CD4-positive, alpha-beta T cell (primary cell): ENCODE data around the gene DDX3X. TPM values are rescaled to one million over a fixed set of nuclear protein-coding genes. Genes with fewer than 3 reads are reported as not detected.
"Not testable (repeated sequence)": the region's sequence is repeated elsewhere in the genome, so short reads cannot be mapped to it uniquely, and the experiment has no call there.

Experiments
- ATAC-seq: fragments of 200-7000 bp; cut with Tn5 transposase; one replicate; pipeline ENCODE4 v1.10.0; 2022; ENCODE audit warnings: mild to moderate bottlenecking; ENCODE audit not compliant: poor library complexity
- CTCF ChIA-PET: fragments of 350-600 bp; sonication (Branson Sonifier 250); formaldehyde crosslinking; loops from one replicate; lab custom pipeline; 2021; ENCODE audit warnings: antibody characterized with exemption, inconsistent platforms; lab: Charles Lee
- POLR2A ChIA-PET: fragments of 350-600 bp; sonication (Branson Sonifier 250); formaldehyde crosslinking; loops from one replicate; lab custom pipeline; 2021; ENCODE audit warnings: antibody characterized with exemption, inconsistent platforms; lab: Charles Lee
- DNase-seq, 14 experiments: peaks; one replicate each; pipeline ENCODE4 v3.0.0-alpha.2; 2013 to 2020; ENCODE audit warnings: mixed read lengths in 2 of 14
- H3K27ac ChIP-seq, 2 donors: one replicate each; pipeline versions ENCODE4 v1.5.1 to v1.7.0; 2013; ENCODE audit warnings: low read length in 2 of 2, low read depth in 1 of 2, mild to moderate bottlenecking in 1 of 2
- H3K27me3 ChIP-seq, 2 experiments: 1 replicate in 1 of 2; 2 replicates in 1 of 2; pipeline versions ENCODE4 v1.6.1 to v1.7.0; 2013; ENCODE audit warnings: low read length in 2 of 2, control low read depth in 1 of 2, mild to moderate bottlenecking in 1 of 2, moderate library complexity in 1 of 2; ENCODE audit not compliant: insufficient read depth in 2 of 2, control insufficient read depth in 1 of 2
- H3K36me3 ChIP-seq: one replicate; pipeline ENCODE4 v1.6.1; 2013; ENCODE audit warnings: low read length, control low read depth; ENCODE audit not compliant: insufficient read depth
- H3K4me1 ChIP-seq: one replicate; pipeline ENCODE4 v1.6.1; 2013; ENCODE audit warnings: low read length, control low read depth; ENCODE audit not compliant: insufficient read depth
- H3K4me3 ChIP-seq: one replicate; pipeline ENCODE4 v1.5.1; 2013; ENCODE audit warnings: mild to moderate bottlenecking, low read length, moderate library complexity
- H3K9me3 ChIP-seq, 2 experiments: 1 replicate in 1 of 2; 2 replicates in 1 of 2; pipeline versions ENCODE4 v1.6.1 to v1.7.0; 2013; ENCODE audit warnings: low read length in 2 of 2, mild to moderate bottlenecking in 2 of 2, control low read depth in 1 of 2, moderate library complexity in 1 of 2; ENCODE audit not compliant: control insufficient read depth in 1 of 2, insufficient read depth in 1 of 2
- H3K27ac Mint-ChIP-seq: one replicate; pipeline ENCODE4 v1.8.0; 2020; ENCODE audit warnings: mixed read lengths
- H3K27me3 Mint-ChIP-seq: one replicate; pipeline ENCODE4 v1.8.0; 2021; ENCODE audit warnings: mixed read lengths
- H3K36me3 Mint-ChIP-seq: one replicate; pipeline ENCODE4 v1.8.0; 2021; ENCODE audit warnings: low read depth, mixed read lengths
- H3K4me1 Mint-ChIP-seq: one replicate; pipeline ENCODE4 v1.8.0; 2021; ENCODE audit warnings: low read depth, mixed read lengths
- H3K4me3 Mint-ChIP-seq: one replicate; pipeline ENCODE4 v1.8.0; 2020; ENCODE audit warnings: mild to moderate bottlenecking, mixed read lengths
- H3K9me3 Mint-ChIP-seq: one replicate; pipeline ENCODE4 v1.8.0; 2020; ENCODE audit warnings: mixed read lengths
- CTCF ChIP-seq: fragments of 200-600 bp; IDR thresholded peaks from one replicate; pipeline ENCODE4 v1.8.0; 2022; ENCODE audit warnings: antibody characterized with exemption, mild to moderate bottlenecking
- intact Hi-C, 2 experiments: fragments of 100-400 bp; cut with DNase I in 1 of 2; cut with micrococcal nuclease in 1 of 2; formaldehyde crosslinking; loops; one replicate each; pipeline versions ENCODE4 v1.15.1 to v1.9.0; 2023 to 2025; cut with DNase I, micrococcal nuclease
- total RNA-seq, 174 experiments: library from RNA in 2 of 174; stranded (reverse) in 2 of 174; gene quantifications; one replicate each; pipeline ENCODE4 v1.2.3 and lab custom pipeline; 2021 to 2026

Gene DDX3X
- total RNA-seq, 2 experiments from 2014 or later = 610 to 653 TPM

- H3K27me3 Mint-ChIP-seq = no peaks in the 10 kb centered on the region
- Histone ChIP-seq H3K36me3 (no peaks in the 10 kb centered on the region), H3K4me3 (no peak overlapping the region), H3K4me1 (no peaks in the 10 kb centered on the region), H3K27ac (no peak overlapping the region), H3K9me3 (no peaks in the 10 kb centered on the region), H3K27me3 (no peaks in the 10 kb centered on the region)
- H3K4me3 Mint-ChIP-seq = no peak overlapping the region
- H3K9me3 Mint-ChIP-seq = no peaks in the 10 kb centered on the region
- no peak for TF ChIP-seq CTCF
- intact Hi-C loops = no loop called here
- H3K27ac Mint-ChIP-seq = no peak overlapping the region
- ChIA-PET POLR2A (no interaction called here), CTCF (no interaction called here)
- DNase-seq (no peak), ATAC-seq (no peak)
- H3K36me3 Mint-ChIP-seq = no peaks in the 10 kb centered on the region
- H3K4me1 Mint-ChIP-seq = no peaks in the 10 kb centered on the region
Measured at GRCh38 chrX:41408576-41408975, 74.6 kb downstream of the DDX3X start.

GRCh38 chrX:41409006-41409405 is 75.0 kb downstream of the DDX3X start:
- Histone ChIP-seq H3K9me3 (no peaks in the 10 kb centered on the region), H3K27me3 (no peaks in the 10 kb centered on the region), H3K36me3 (no peaks in the 10 kb centered on the region), H3K4me3 (no peak overlapping the region), H3K27ac (no peak overlapping the region), H3K4me1 (no peaks in the 10 kb centered on the region)
- intact Hi-C loops = no loop called here
- Mint-ChIP-seq H3K4me1 (no peaks in the 10 kb centered on the region), H3K27me3 (no peaks in the 10 kb centered on the region), H3K27ac (no peak overlapping the region), H3K9me3 (no peaks in the 10 kb centered on the region), H3K36me3 (no peaks in the 10 kb centered on the region), H3K4me3 (no peak overlapping the region)
- ATAC-seq (no peak), DNase-seq (no peak)
- CTCF ChIA-PET = no interaction called here
- no peak for TF ChIP-seq CTCF
- POLR2A ChIA-PET = no interaction called here

DNA sequence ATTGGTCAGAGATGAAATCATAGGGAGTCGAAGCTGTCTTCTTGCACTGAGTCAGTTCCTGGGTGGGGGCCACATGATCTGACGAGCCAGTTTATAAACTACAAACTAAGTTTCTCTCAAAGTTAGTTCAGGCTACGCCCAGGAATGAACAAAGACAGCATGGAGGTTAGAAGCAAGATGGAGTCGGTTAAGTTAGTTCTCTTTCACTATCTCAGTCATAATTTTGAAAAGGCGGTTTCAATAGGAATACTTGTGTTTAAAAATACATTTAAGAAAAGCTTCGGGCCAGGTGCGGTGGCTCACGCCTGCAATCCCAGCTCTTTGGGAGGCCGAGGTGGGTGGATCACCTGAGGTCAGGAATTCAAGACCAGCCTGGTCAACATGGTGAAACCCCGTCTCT is 77.3 kb downstream of the DDX3X start:
- intact Hi-C loops, H3K27me3 Mint-ChIP-seq, H3K4me1 ChIP-seq, POLR2A ChIA-PET, H3K27me3 ChIP-seq, H3K27ac ChIP-seq, H3K27ac Mint-ChIP-seq, H3K9me3 ChIP-seq, DNase-seq, H3K4me3 Mint-ChIP-seq, H3K9me3 Mint-ChIP-seq, H3K4me1 Mint-ChIP-seq, H3K36me3 Mint-ChIP-seq, H3K4me3 ChIP-seq, ATAC-seq, H3K36me3 ChIP-seq: not testable (repeated sequence)
- CTCF ChIA-PET = interaction anchor here (1.3 kb wide), 1 partner anchor 31 kb away, joined by 3 read pairs; no protein-coding TSS in a partner anchor
